Stimulated activated memory B cell treated with anti-CD40 and anti-IgM and Interleukin-4, amounts not matched to agents 10 μg/mL and 1 μg/mL and 100 μg/mL, for 72 hours (primary cell): ENCODE data around the gene CD52.

Experiments
- ATAC-seq: fragments of 150-1000 bp; cut with Tn5 transposase; 2 replicates; pipeline ENCODE4 v1.10.0; 2021
- H3K27ac Mint-ChIP-seq: one replicate; pipeline ENCODE4 v1.8.0; 2022; ENCODE audit warnings: mild to moderate bottlenecking, mixed read lengths
- H3K27me3 Mint-ChIP-seq: one replicate; pipeline ENCODE4 v1.8.0; 2022; ENCODE audit warnings: mixed read lengths
- H3K36me3 Mint-ChIP-seq: one replicate; pipeline ENCODE4 v1.8.0; 2022; ENCODE audit warnings: mixed read lengths
- H3K4me1 Mint-ChIP-seq: one replicate; pipeline ENCODE4 v1.8.0; 2022; ENCODE audit warnings: mixed read lengths
- H3K4me3 Mint-ChIP-seq: one replicate; pipeline ENCODE4 v1.8.0; 2022; ENCODE audit warnings: mild to moderate bottlenecking, moderate library complexity, mixed read lengths
- H3K9me3 Mint-ChIP-seq: one replicate; pipeline ENCODE4 v1.8.0; 2022; ENCODE audit warnings: mixed read lengths

CD52 gene

GRCh38 chr1:26349877-26350244, 32.1 kb downstream of the CD52 start:
- Mint-ChIP-seq H3K4me1 (peaks cover 6% of the 10 kb centered on the region), H3K4me3 (no peak overlapping the region), H3K36me3 (no peaks in the 10 kb centered on the region), H3K9me3 (no peaks in the 10 kb centered on the region), H3K27ac (no peak overlapping the region), H3K27me3 (peaks cover 23% of the 10 kb centered on the region)
- ATAC-seq = no peak

GRCh38 chr1:26350343-26350700, 32.6 kb downstream of the CD52 start:
- no peak overlapping the region for H3K4me3 Mint-ChIP-seq
- H3K27me3 Mint-ChIP-seq = peaks cover 19% of the 10 kb centered on the region
- ATAC-seq = no peak

GRCh38 chr1:26350701-26351589, 33.2 kb downstream of the CD52 start:
- H3K27me3 Mint-ChIP-seq = peaks cover 21% of the 10 kb centered on the region
- H3K27ac Mint-ChIP-seq = no peak overlapping the region
- no peaks in the 10 kb centered on the region for H3K9me3 Mint-ChIP-seq
- ATAC-seq = no peak
- H3K4me3 Mint-ChIP-seq = no peak overlapping the region
- H3K36me3 Mint-ChIP-seq = no peaks in the 10 kb centered on the region
- peaks cover 6% of the 10 kb centered on the region for H3K4me1 Mint-ChIP-seq

More at GRCh38 chr1:26350343-26350700, 32.6 kb downstream of the CD52 start:
- Mint-ChIP-seq H3K27ac (no peak overlapping the region), H3K9me3 (no peaks in the 10 kb centered on the region), H3K4me1 (peaks cover 6% of the 10 kb centered on the region), H3K36me3 (no peaks in the 10 kb centered on the region)

- Mint-ChIP-seq H3K9me3 (no peaks in the 10 kb centered on the region), H3K4me1 (no peaks in the 10 kb centered on the region), H3K36me3 (no peaks in the 10 kb centered on the region), H3K27ac (no peak overlapping the region), H3K27me3 (peaks cover 24% of the 10 kb centered on the region), H3K4me3 (no peak overlapping the region)
- no peak for ATAC-seq
Measured at GRCh38 chr1:26351590-26352337, 34.0 kb downstream of the CD52 start.

- H3K4me3 Mint-ChIP-seq = no peak overlapping the region
- H3K27me3 Mint-ChIP-seq = peaks cover 24% of the 10 kb centered on the region
- no peaks in the 10 kb centered on the region for H3K36me3 Mint-ChIP-seq
- no peaks in the 10 kb centered on the region for H3K4me1 Mint-ChIP-seq
- no peak for ATAC-seq
- H3K27ac Mint-ChIP-seq = no peak overlapping the region
- no peaks in the 10 kb centered on the region for H3K9me3 Mint-ChIP-seq
Measured at GRCh38 chr1:26352338-26352679, 34.6 kb downstream of the CD52 start.

- Mint-ChIP-seq H3K4me1 (no peaks in the 10 kb centered on the region), H3K27me3 (peaks cover 24% of the 10 kb centered on the region), H3K9me3 (no peaks in the 10 kb centered on the region), H3K4me3 (no peak overlapping the region), H3K27ac (no peak overlapping the region), H3K36me3 (no peaks in the 10 kb centered on the region)
- no peak for ATAC-seq
Measured at GRCh38 chr1:26353210-26353859, 35.6 kb downstream of the CD52 start.

- H3K4me3 Mint-ChIP-seq = no peak within 1 kb of the TSS
- H3K4me1 Mint-ChIP-seq = peaks cover under 1% of the 10 kb centered on the region
- no peak within 1 kb of the TSS for H3K27ac Mint-ChIP-seq
- no peaks in the 10 kb centered on the region for H3K9me3 Mint-ChIP-seq
- no peaks in the 10 kb centered on the region for H3K36me3 Mint-ChIP-seq
- no peak for ATAC-seq
- H3K27me3 Mint-ChIP-seq = peaks cover 26% of the 10 kb centered on the region
Measured at GRCh38 chr1:26353976-26354820, 36.4 kb downstream of the CD52 start, which contains the start of gene CRYBG2. TSS of gene CRYBG2 (minus strand) at chr1:26354130. CDS start at chr1:26346657, 7,473 bp downstream.

GRCh38 chr1:26354972-26355371, 37.2 kb downstream of the CD52 start:
- Mint-ChIP-seq H3K4me1 (peaks cover 8% of the 10 kb centered on the region), H3K9me3 (no peaks in the 10 kb centered on the region), H3K36me3 (no peaks in the 10 kb centered on the region), H3K4me3 (no peak overlapping the region), H3K27ac (no peak overlapping the region), H3K27me3 (peaks cover 34% of the 10 kb centered on the region)
- no peak for ATAC-seq

- H3K4me1 Mint-ChIP-seq = peaks cover 20% of the 10 kb centered on the region
- H3K9me3 Mint-ChIP-seq = no peaks in the 10 kb centered on the region
- no peaks in the 10 kb centered on the region for H3K36me3 Mint-ChIP-seq
- ATAC-seq = no peak
- no peak overlapping the region for H3K4me3 Mint-ChIP-seq
- peak overlapping the region; percentile 38 for H3K27ac Mint-ChIP-seq
- H3K27me3 Mint-ChIP-seq = peaks cover 46% of the 10 kb centered on the region
Measured at GRCh38 chr1:26356106-26356505, 38.3 kb downstream of the CD52 start.

- Mint-ChIP-seq H3K27ac (no peak overlapping the region), H3K4me3 (no peak overlapping the region), H3K27me3 (peaks cover 56% of the 10 kb centered on the region), H3K4me1 (peaks cover 30% of the 10 kb centered on the region), H3K9me3 (no peaks in the 10 kb centered on the region), H3K36me3 (no peaks in the 10 kb centered on the region)
- ATAC-seq = no peak
Measured at GRCh38 chr1:26357121-26357602, 39.4 kb downstream of the CD52 start.

- H3K27ac Mint-ChIP-seq = no peak overlapping the region
- peaks cover 51% of the 10 kb centered on the region for H3K27me3 Mint-ChIP-seq
- H3K4me1 Mint-ChIP-seq = peaks cover 37% of the 10 kb centered on the region
Measured at GRCh38 chr1:26358411-26359384, 40.9 kb downstream of the CD52 start.

GRCh38 chr1:26359981-26360806, 42.4 kb downstream of the CD52 start:
- H3K27me3 Mint-ChIP-seq = peaks cover 64% of the 10 kb centered on the region
- no peaks in the 10 kb centered on the region for H3K9me3 Mint-ChIP-seq
- H3K36me3 Mint-ChIP-seq = no peaks in the 10 kb centered on the region
- H3K4me1 Mint-ChIP-seq = peaks cover 40% of the 10 kb centered on the region
- H3K4me3 Mint-ChIP-seq = peak overlapping the region; percentile 63
- H3K27ac Mint-ChIP-seq = peak overlapping the region; percentile 20
- peak; percentile 37 for ATAC-seq

More at GRCh38 chr1:26358411-26359384, 40.9 kb downstream of the CD52 start:
- Mint-ChIP-seq H3K9me3 (no peaks in the 10 kb centered on the region), H3K4me3 (no peak overlapping the region), H3K36me3 (no peaks in the 10 kb centered on the region)
- no peak for ATAC-seq
